Activated effector memory CD4-positive, alpha-beta T cell treated with anti-CD3 and anti-CD28 coated beads, Interleukin-2, amount 50 U/mL, for 16 hours (primary cell): ENCODE measurements around the gene ZXDC.

ENCODE experiments used
- DNase-seq: peaks from one replicate; pipeline ENCODE4 v3.0.0-alpha.2; 2020

ZXDC gene

GRCh38 chr3:126450219-126450618 lies 25.5 kb downstream of the ZXDC start:
- DNase-seq = no peak

- DNase-seq = no peak
These were observed 26.1 kb downstream of the ZXDC start for GRCh38 chr3:126449621-126450051.

- no peak for DNase-seq
These were observed 26.9 kb downstream of the ZXDC start for GRCh38 chr3:126448893-126449180.

GRCh38 chr3:126448136-126448892 lies 27.4 kb downstream of the ZXDC start:
- no peak for DNase-seq

- DNase-seq = no peak
These were observed 28.1 kb downstream of the ZXDC start for GRCh38 chr3:126447456-126448106.

- DNase-seq = no peak
These were observed 28.9 kb downstream of the ZXDC start for GRCh38 chr3:126446791-126447190.

GRCh38 chr3:126446301-126446700 lies 29.4 kb downstream of the ZXDC start:
- DNase-seq = no peak

GRCh38 chr3:126445506-126445905 lies 30.2 kb downstream of the ZXDC start:
- DNase-seq = no peak

- DNase-seq = no peak
These were observed 32.8 kb downstream of the ZXDC start for GRCh38 chr3:126442856-126443242.

GRCh38 chr3:126442094-126442855 lies 33.4 kb downstream of the ZXDC start:
- no peak for DNase-seq

GRCh38 chr3:126441256-126441880 lies 34.3 kb downstream of the ZXDC start:
- DNase-seq = no peak

- DNase-seq = no peak
These were observed 35.0 kb downstream of the ZXDC start for GRCh38 chr3:126440709-126440995.

- DNase-seq = no peak
These were observed 35.6 kb downstream of the ZXDC start for GRCh38 chr3:126439968-126440708.

GRCh38 chr3:126439346-126439967 lies 36.2 kb downstream of the ZXDC start:
- DNase-seq = no peak

- DNase-seq = no peak
These were observed 36.9 kb downstream of the ZXDC start for GRCh38 chr3:126438746-126439145.

- no peak for DNase-seq
These were observed 37.5 kb downstream of the ZXDC start for GRCh38 chr3:126438186-126438585.

- no peak for DNase-seq
These were observed 38.6 kb downstream of the ZXDC start for GRCh38 chr3:126436826-126437717.

- DNase-seq = no peak
These were observed 40.0 kb downstream of the ZXDC start for GRCh38 chr3:126435456-126436315.

GRCh38 chr3:126434931-126435411 lies 40.7 kb downstream of the ZXDC start:
- DNase-seq = no peak

GRCh38 chr3:126434264-126434590 lies 41.5 kb downstream of the ZXDC start:
- no peak for DNase-seq
